GM12878 (cell line): ENCODE data around the gene OSBPL5. TPM values are rescaled to one million over a fixed set of nuclear protein-coding genes. Genes with fewer than 3 reads are reported as not detected.

Experiments
- ATAC-seq: fragments of 200-7000 bp; cut with Tn5 transposase; 3 replicates; pipeline ENCODE4 v1.9.1; 2020; ENCODE audit warnings: mild to moderate bottlenecking, moderate library complexity
- BruUV-seq: library from RNA; stranded (reverse); fragments of 400-500 nt; replicated peaks from 2 replicates; lab custom pipeline; 2021; lab: Mats Ljungman, UMichigan
- CTCF ChIA-PET: fragments of 300-600 bp; sonication (Branson Sonifier 250); formaldehyde crosslinking; extraction: SDS; loops from one replicate; lab custom pipeline; 2021; ENCODE audit warnings: inconsistent platforms; lab: Yijun Ruan, JAX
- POLR2A ChIA-PET: fragments of 350-600 bp; formaldehyde crosslinking; extraction: SDS; loops from one replicate; lab custom pipeline; 2021; ENCODE audit warnings: inconsistent platforms; lab: Charles Lee
- RAD21 ChIA-PET: fragments of 300-600 bp; sonication (Branson Sonifier 250); formaldehyde crosslinking; loops from one replicate; lab custom pipeline; 2023; ENCODE audit warnings: antibody characterized with exemption; ENCODE audit not compliant: unreplicated experiment; lab: Charles Lee
- SMC1A ChIA-PET: fragments of 300-600 bp; sonication (Branson Sonifier 250); formaldehyde crosslinking; loops from one replicate; lab custom pipeline; 2023; ENCODE audit not compliant: unreplicated experiment, uncharacterized antibody; lab: Charles Lee
- DNase-seq: peaks from one replicate; pipeline ENCODE4 v3.0.0-alpha.2; 2011; ENCODE audit warnings: low read depth, low spot score
- FAIRE-seq: peaks from 3 replicates; lab custom pipeline; 2011; peaks lifted over from hg19 to GRCh38; lab: Jason Lieb, UNC
- H2AFZ ChIP-seq: 2 replicates; pipeline ENCODE4 v1.6.0; 2011; ENCODE audit warnings: low read depth, low read length, control low read depth; ENCODE audit not compliant: control insufficient read depth
- H3K27ac ChIP-seq: 2 replicates; pipeline ENCODE4 v1.5.1; 2011; ENCODE audit warnings: control low read depth; ENCODE audit not compliant: control insufficient read depth, insufficient read depth
- H3K27me3 ChIP-seq, 2 experiments: replicated peaks in 1 of 2; 2 replicates each; pipeline versions ENCODE4 v1.6.0 to v1.6.1; 2011; ENCODE audit warnings: low read length in 1 of 2; ENCODE audit not compliant: control insufficient read depth in 2 of 2, insufficient read depth in 2 of 2
- H3K36me3 ChIP-seq, 2 experiments: 2 replicates each; pipeline ENCODE4 v1.5.1; 2011; ENCODE audit warnings: low read length in 1 of 2; ENCODE audit not compliant: control insufficient read depth in 2 of 2, insufficient read depth in 2 of 2
- H3K4me1 ChIP-seq: 2 replicates; pipeline ENCODE4 v1.6.1; 2011; ENCODE audit warnings: mild to moderate bottlenecking, low read length, moderate library complexity, mixed read lengths; ENCODE audit not compliant: control insufficient read depth, insufficient read depth
- H3K4me2 ChIP-seq: 2 replicates; pipeline ENCODE4 v1.6.0; 2011; ENCODE audit warnings: control low read depth; ENCODE audit not compliant: control insufficient read depth, insufficient read depth
- H3K4me3 ChIP-seq: fragments of 200-600 bp; sonication (generic); 2 replicates; pipeline ENCODE4 v1.5.1; 2016
- H3K79me2 ChIP-seq: 2 replicates; pipeline ENCODE4 v1.6.0; 2011; ENCODE audit warnings: low read length; ENCODE audit not compliant: control insufficient read depth, insufficient read depth
- H3K9ac ChIP-seq: 2 replicates; pipeline ENCODE4 v1.8.0; 2011; ENCODE audit warnings: low read length, control low read depth, mixed read lengths; ENCODE audit not compliant: control insufficient read depth, insufficient read depth
- H3K9me3 ChIP-seq: replicated peaks from 3 replicates; pipeline ENCODE4 v1.5.1; 2011; ENCODE audit warnings: mild to moderate bottlenecking, low read length; ENCODE audit not compliant: control insufficient read depth, insufficient read depth
- H4K20me1 ChIP-seq: 2 replicates; pipeline ENCODE4 v1.6.0; 2011; ENCODE audit not compliant: control insufficient read depth, insufficient read depth
- CBX3 ChIP-seq: fragments of 200-600 bp; sonication (generic); IDR thresholded peaks from 2 replicates; pipeline ENCODE4 v1.6.1; 2016; ENCODE audit warnings: low read depth, borderline replicate concordance
- CTCF ChIP-seq, 3 experiments: IDR thresholded peaks in 2 of 3; conservative IDR thresholded peaks in 1 of 3; 2 replicates each; pipeline ENCODE4 v1.5.1; 2011; ENCODE audit warnings: low read depth in 3 of 3, low read length in 3 of 3, mild to moderate bottlenecking in 3 of 3, control low read depth in 2 of 3, moderate library complexity in 2 of 3, inconsistent platforms in 1 of 3, mixed read lengths in 1 of 3; ENCODE audit not compliant: control insufficient read depth in 2 of 3, insufficient read depth in 1 of 3; ENCODE audit errors: extremely low read depth in 1 of 3
- IRF4 ChIP-seq: IDR thresholded peaks from 2 replicates; pipeline ENCODE4 v1.6.1; 2011; ENCODE audit warnings: low read depth, low read length
- REST ChIP-seq: IDR thresholded peaks from 2 replicates; pipeline ENCODE4 v1.6.1; 2012; ENCODE audit warnings: mild to moderate bottlenecking, low read depth, low read length
- TBL1XR1 ChIP-seq: IDR thresholded peaks from 2 replicates; pipeline ENCODE4 v1.6.1; 2012; ENCODE audit warnings: low read depth, low read length, improper control_type of control experiment
- WGBS: methylation state at CpG from one replicate; pipeline ENCODE4 v1.1.6; 2016; ENCODE audit warnings: low lambda C conversion rate; ENCODE audit not compliant: insufficient replicate concordance, insufficient coverage; ENCODE audit errors: missing lambda C conversion rate; 5-methylcytosine and 5-hydroxymethylcytosine counted together
- in situ Hi-C: fragments of 300-500 bp; cut with MboI; formaldehyde crosslinking; loops from 9 replicates; pipeline ENCODE4 v1.14.3; 2018; ENCODE audit warnings: mixed read lengths
- intact Hi-C: fragments of 100-400 bp; cut with micrococcal nuclease; formaldehyde crosslinking; loops from one replicate; pipeline ENCODE4 v1.14.2; 2022; ENCODE audit not compliant: unreplicated experiment
- polyA plus RNA-seq, 11 experiments: library from polyadenylated mRNA; depleted of rRNA in 4 of 11; unstranded in 6 of 11; stranded (reverse) in 5 of 11; fragments of >200 nt; fragmentation: Nextera tagmentation in 4 of 11; fragmentation: Illumina TruSeq in 1 of 11; extraction: Ambion mirVana in 4 of 11; extraction: Trizol in 1 of 11; gene quantifications; 1 replicate in 1 of 11; 2 replicates in 10 of 11; pipeline versions ENCODE4 v1.2.1 to v1.2.3, GENCODE V29; 2011 to 2016; ENCODE audit warnings: inconsistent platforms in 2 of 11, missing spikeins in 2 of 11, low read depth in 1 of 11
- total RNA-seq, 4 experiments: library from RNA; depleted of rRNA in 3 of 4; stranded (reverse); fragments of >200 nt in 3 of 4; fragmentation: Illumina TruSeq in 1 of 4; extraction: Trizol in 1 of 4; gene quantifications; 2 replicates each; pipeline versions ENCODE4 v1.2.1 to v1.2.3, GENCODE V29; 2013 to 2021

OSBPL5 gene
- total and polyA plus RNA-seq, 10 of the 15 experiments (the other 5 are each of a cell fraction or from before 2014, with no cell fraction given) = not detected

GRCh38 chr11:3046190-3046589, 118.9 kb downstream of the OSBPL5 start:
- FAIRE-seq (no peak), ATAC-seq (no peak)
- H3K27ac ChIP-seq = no peak overlapping the region
- H3K9ac ChIP-seq = no peak overlapping the region
- H3K4me3 ChIP-seq = no peak overlapping the region
- intact Hi-C loops = no loop called here
- H3K9me3 ChIP-seq = no peaks in the 10 kb centered on the region
- peaks cover 39% of the 10 kb centered on the region for H3K79me2 ChIP-seq
- H3K27me3 ChIP-seq = no peaks in the 10 kb centered on the region
- in situ Hi-C loops = no loop called here
- peaks cover 3% of the 10 kb centered on the region; the same call in 1 of the 2 replicates for H4K20me1 ChIP-seq
- no TSS peak for BruUV-seq
- TF ChIP-seq TBL1XR1 = no peak
- no peak for TF ChIP-seq REST
- TF ChIP-seq CBX3 = no peak
- TF ChIP-seq CTCF (IDR thresholded peaks at IDR 0.05 in 2 of 3, conservative IDR thresholded peaks at IDR 0.05 in 1 of 3; ENCODE audit: control insufficient read depth in 2 of 3, extremely low read depth in 1 of 3, insufficient read depth in 1 of 3, low read depth in 3 of 3, low read length in 3 of 3) = peak in 2 of 3 experiments; percentile 3 to 17; a peak in 2 of 6 replicates
- TF ChIP-seq IRF4 = no peak
- TF ChIP-seq, all 136 proteins: peak for 1
- no peak overlapping the region for H3K4me2 ChIP-seq
- ChIA-PET CTCF (interaction anchor here (1.9 to 8.2 kb wide), 2 partner anchors 9 to 46 kb away, joined by 10 to 77 read pairs; no protein-coding TSS in a partner anchor), POLR2A (no interaction called here), SMC1A (interaction anchor here (1.0 kb wide), 1 partner anchor 70 kb away, joined by 3 read pairs; no protein-coding TSS in a partner anchor), RAD21 (no interaction called here)
- DNase-seq = no peak
- WGBS = 94% methylated on average over 12 of the region's 12 CpGs
- H2AFZ ChIP-seq = no peak overlapping the region
- H3K36me3 ChIP-seq = peaks cover 7 to 25% of the 10 kb centered on the region in 2 experiments; a peak in 3 of 4 replicates
- peaks cover 20% of the 10 kb centered on the region for H3K4me1 ChIP-seq
